GM13977 (cell line): Measurements from ENCODE around the gene SYNPO.

Experiments
- DNase-seq: peaks from one replicate; pipeline ENCODE4 v3.0.0; 2012; ENCODE audit warnings: low spot score
- CTCF ChIP-seq: IDR thresholded peaks from 2 replicates; pipeline ENCODE4 v1.5.1; 2012; ENCODE audit warnings: mild to moderate bottlenecking, control low read depth; ENCODE audit not compliant: insufficient read depth; ENCODE audit errors: extremely low read depth, missing control alignments
- in situ Hi-C: fragments of 300-500 bp; cut with MboI; formaldehyde crosslinking; loops from one replicate; pipeline ENCODE4 v1.12.0; 2022; ENCODE audit warnings: low sequenced_read_pairs, low pct_unique_long_range_greater_than_20kb, mixed read lengths, inconsistent platforms; ENCODE audit not compliant: unreplicated experiment

The SYNPO gene

GRCh38 chr5:150638488-150639376, 1.7 kb upstream of the SYNPO start:
- no peak for DNase-seq
- in situ Hi-C loops: no loop called here
- no peak for TF ChIP-seq CTCF

- in situ Hi-C loops: no loop called here
- DNase-seq: no peak
Measured at GRCh38 chr5:150639377-150639692, 1.1 kb upstream of the SYNPO start.

GRCh38 chr5:150639751-150640150, 709 bp upstream of the SYNPO start:
- TF ChIP-seq CTCF: no peak
- in situ Hi-C loops: loop anchor here (10.0 kb wide), 1 partner anchor 75 kb away; no protein-coding TSS in a partner anchor
- no peak for DNase-seq

More at GRCh38 chr5:150639377-150639692, 1.1 kb upstream of the SYNPO start:
- TF ChIP-seq CTCF: no peak

- no peak for DNase-seq
- TF ChIP-seq CTCF: no peak
- in situ Hi-C loops: loop anchor here (10.0 kb wide), 1 partner anchor 76 kb away; no protein-coding TSS in a partner anchor
Measured at GRCh38 chr5:150641006-150641570, 628 bp downstream of the SYNPO start.

- in situ Hi-C loops: loop anchor here (10.0 kb wide), 1 partner anchor 77 kb away; no protein-coding TSS in a partner anchor
- no peak for DNase-seq
- no peak for TF ChIP-seq CTCF
Measured at GRCh38 chr5:150641824-150642566, 1.5 kb downstream of the SYNPO start.

- in situ Hi-C loops: loop anchor here (10.0 kb wide), 1 partner anchor 78 kb away; no protein-coding TSS in a partner anchor
- TF ChIP-seq CTCF: no peak
- no peak for DNase-seq
Measured at GRCh38 chr5:150642567-150642927, 2.1 kb downstream of the SYNPO start.
